ENCODE data around the gene CFAP97D2.

The CFAP97D2 gene

DNA sequence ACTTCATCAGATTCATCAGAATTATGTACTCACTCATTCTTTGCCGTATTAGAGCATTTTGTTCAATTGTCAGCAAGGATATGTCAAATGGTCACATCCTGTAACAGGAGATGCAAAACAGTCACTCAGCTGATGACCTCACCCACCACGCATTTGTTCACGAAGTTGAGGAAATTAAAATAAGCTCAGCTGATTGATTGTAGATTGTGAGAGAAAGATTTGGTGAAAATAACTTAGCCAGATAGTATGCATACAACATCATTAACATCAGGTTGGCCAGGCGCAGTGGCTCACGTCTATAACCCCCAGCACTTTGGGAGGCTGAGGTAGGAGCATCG lies 33.1 kb downstream of the CFAP97D2 start:
- no peaks in the 10 kb centered on the region for H3K36me3 ChIP-seq (ENCODE audit: insufficient read depth, insufficient read length, low read length)
- peaks cover 9% of the 10 kb centered on the region; the same call in 1 of the 2 replicates for H3K9me3 ChIP-seq (ENCODE audit: insufficient read depth, low read length)
- no peak overlapping the region for H3K9ac ChIP-seq (ENCODE audit: insufficient read length, low read depth)
- H3K4me1 ChIP-seq (ENCODE audit: insufficient read depth, insufficient read length): no peaks in the 10 kb centered on the region
- no peak for DNase-seq (ENCODE audit: low read depth, low spot score)
- TF ChIP-seq YY1 (IDR thresholded peaks at IDR 0.05; ENCODE audit: insufficient read depth, insufficient read length) (no peak), ZNF274 (IDR thresholded peaks at IDR 0.05; ENCODE audit: low read depth, low read length) (no peak), SUZ12 (IDR thresholded peaks at IDR 0.05; ENCODE audit: extremely low read depth, insufficient read depth, insufficient read length) (no peak)
- H3K27me3 ChIP-seq (ENCODE audit: insufficient read depth, insufficient read length): no peaks in the 10 kb centered on the region
- no peak overlapping the region for H3K4me3 ChIP-seq (ENCODE audit: insufficient read length, low read depth)

DNA sequence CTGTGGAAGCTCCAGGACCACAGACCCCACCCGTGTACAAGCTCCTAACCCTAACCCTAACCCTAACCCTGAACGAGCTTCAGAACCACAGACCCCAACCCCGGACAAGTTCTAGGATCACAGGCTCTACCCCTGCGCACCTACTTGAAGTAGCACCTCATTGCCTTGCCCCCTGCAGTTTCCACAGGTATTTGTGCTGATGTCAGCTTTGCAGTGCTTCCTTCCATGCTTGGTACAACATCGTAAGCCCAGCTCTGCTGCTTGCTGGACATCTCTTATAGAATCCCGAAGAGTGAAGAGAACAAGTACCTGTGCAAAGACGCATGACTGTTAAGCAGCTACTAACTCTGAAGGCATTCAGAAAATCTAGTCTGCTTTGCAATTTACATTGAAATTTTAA lies 34.9 kb downstream of the CFAP97D2 start:
- TF ChIP-seq YY1 (IDR thresholded peaks at IDR 0.05; ENCODE audit: insufficient read depth, insufficient read length) (no peak), SUZ12 (IDR thresholded peaks at IDR 0.05; ENCODE audit: extremely low read depth, insufficient read depth, insufficient read length) (no peak), ZNF274 (IDR thresholded peaks at IDR 0.05; ENCODE audit: low read depth, low read length) (no peak)
- no peaks in the 10 kb centered on the region for H3K36me3 ChIP-seq (ENCODE audit: insufficient read depth, insufficient read length, low read length)
- H3K27me3 ChIP-seq (ENCODE audit: insufficient read depth, insufficient read length): no peaks in the 10 kb centered on the region
- H3K9ac ChIP-seq (ENCODE audit: insufficient read length, low read depth): no peak overlapping the region
- no peaks in the 10 kb centered on the region for H3K4me1 ChIP-seq (ENCODE audit: insufficient read depth, insufficient read length)
- no peaks in the 10 kb centered on the region for H3K9me3 ChIP-seq (ENCODE audit: insufficient read depth, low read length)
- H3K4me3 ChIP-seq (ENCODE audit: insufficient read length, low read depth): no peak overlapping the region
- no peak for DNase-seq (ENCODE audit: low read depth, low spot score)

GRCh38 chr13:114219392-114219791 lies 40.3 kb downstream of the CFAP97D2 start:
- TF ChIP-seq ZNF274 (IDR thresholded peaks at IDR 0.05; ENCODE audit: low read depth, low read length) (no peak), YY1 (IDR thresholded peaks at IDR 0.05; ENCODE audit: insufficient read depth, insufficient read length) (no peak)

DNA sequence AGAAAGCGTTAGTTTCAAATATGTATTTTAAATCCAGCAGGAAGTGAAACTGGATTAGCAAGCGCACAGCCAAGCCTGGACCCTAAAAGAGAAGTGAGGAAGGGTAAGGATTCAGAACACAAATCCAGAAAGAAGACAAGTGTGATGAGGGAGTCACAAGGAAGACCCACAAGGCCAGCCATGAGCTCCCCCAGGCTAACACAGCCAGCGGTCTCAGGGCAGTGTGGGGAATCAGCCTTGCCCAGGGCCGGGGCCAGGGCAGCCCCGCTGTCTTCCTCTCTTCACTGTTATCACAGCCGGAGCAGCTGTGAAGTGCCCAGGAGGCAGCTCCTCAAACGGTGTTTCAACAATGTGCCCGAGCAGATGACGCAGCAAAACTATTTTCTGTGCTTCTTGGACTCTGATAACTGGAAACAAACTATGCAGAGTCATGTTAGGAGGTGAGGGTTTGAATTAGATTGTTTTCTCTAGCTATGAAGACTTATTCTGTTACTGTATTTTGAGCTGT lies 43.5 kb downstream of the CFAP97D2 start:
- Histone ChIP-seq H3K9me3 (ENCODE audit: insufficient read depth, low read length) (no peaks in the 10 kb centered on the region), H3K36me3 (ENCODE audit: insufficient read depth, insufficient read length, low read length) (no peaks in the 10 kb centered on the region), H3K27me3 (ENCODE audit: insufficient read depth, insufficient read length) (no peaks in the 10 kb centered on the region), H3K4me1 (ENCODE audit: insufficient read depth, insufficient read length) (peaks cover 10% of the 10 kb centered on the region), H3K4me3 (ENCODE audit: insufficient read length, low read depth) (no peak overlapping the region), H3K9ac (ENCODE audit: insufficient read length, low read depth) (no peak overlapping the region)
- DNase-seq (ENCODE audit: low read depth, low spot score): no peak
- TF ChIP-seq ZNF274 (IDR thresholded peaks at IDR 0.05; ENCODE audit: low read depth, low read length): no peak
- TF ChIP-seq SUZ12 (IDR thresholded peaks at IDR 0.05; ENCODE audit: extremely low read depth, insufficient read depth, insufficient read length): no peak
- TF ChIP-seq YY1 (IDR thresholded peaks at IDR 0.05; ENCODE audit: insufficient read depth, insufficient read length): no peak

More at GRCh38 chr13:114219392-114219791, 40.3 kb downstream of the CFAP97D2 start:
- Histone ChIP-seq H3K9me3 (ENCODE audit: insufficient read depth, low read length) (no peaks in the 10 kb centered on the region), H3K4me1 (ENCODE audit: insufficient read depth, insufficient read length) (no peaks in the 10 kb centered on the region), H3K4me3 (ENCODE audit: insufficient read length, low read depth) (no peak overlapping the region), H3K36me3 (ENCODE audit: insufficient read depth, insufficient read length, low read length) (no peaks in the 10 kb centered on the region), H3K27me3 (ENCODE audit: insufficient read depth, insufficient read length) (no peaks in the 10 kb centered on the region), H3K9ac (ENCODE audit: insufficient read length, low read depth) (no peak overlapping the region)
- DNase-seq (ENCODE audit: low read depth, low spot score): no peak

GRCh38 chr13:114224201-114224600 lies 45.1 kb downstream of the CFAP97D2 start:
- Histone ChIP-seq H3K4me3 (ENCODE audit: insufficient read length, low read depth) (no peak overlapping the region), H3K9ac (ENCODE audit: insufficient read length, low read depth) (no peak overlapping the region), H3K4me1 (ENCODE audit: insufficient read depth, insufficient read length) (peaks cover 14% of the 10 kb centered on the region), H3K36me3 (ENCODE audit: insufficient read depth, insufficient read length, low read length) (no peaks in the 10 kb centered on the region), H3K27me3 (ENCODE audit: insufficient read depth, insufficient read length) (no peaks in the 10 kb centered on the region), H3K9me3 (ENCODE audit: insufficient read depth, low read length) (no peaks in the 10 kb centered on the region)
- DNase-seq (ENCODE audit: low read depth, low spot score): no peak
- no peak for TF ChIP-seq SUZ12 (IDR thresholded peaks at IDR 0.05; ENCODE audit: extremely low read depth, insufficient read depth, insufficient read length)
- no peak for TF ChIP-seq ZNF274 (IDR thresholded peaks at IDR 0.05; ENCODE audit: low read depth, low read length)
- TF ChIP-seq YY1 (IDR thresholded peaks at IDR 0.05; ENCODE audit: insufficient read depth, insufficient read length): no peak

DNA sequence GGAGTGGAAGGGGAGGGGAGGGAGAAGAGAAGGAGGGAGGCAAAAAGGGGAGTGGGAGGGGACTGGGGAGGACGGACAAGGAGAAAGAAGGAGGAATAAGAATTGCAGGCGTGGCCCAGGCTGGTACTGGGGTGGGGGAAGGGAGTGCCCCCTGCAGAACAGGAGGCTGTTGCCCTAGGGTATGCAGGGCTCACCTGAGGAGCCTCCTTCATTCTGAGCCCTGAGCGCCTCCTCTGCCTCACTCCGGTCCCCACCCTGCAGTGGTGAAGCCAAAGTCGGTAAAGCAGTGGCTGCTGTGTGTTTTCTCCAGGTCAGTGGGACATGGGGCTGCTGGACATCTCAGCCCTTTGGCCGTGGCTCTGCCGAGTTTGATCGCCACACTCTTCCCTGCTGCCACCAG lies 46.6 kb downstream of the CFAP97D2 start:
- DNase-seq (ENCODE audit: low read depth, low spot score): no peak
- Histone ChIP-seq H3K9ac (ENCODE audit: insufficient read length, low read depth) (no peak overlapping the region), H3K4me1 (ENCODE audit: insufficient read depth, insufficient read length) (peaks cover 14% of the 10 kb centered on the region), H3K9me3 (ENCODE audit: insufficient read depth, low read length) (no peaks in the 10 kb centered on the region), H3K36me3 (ENCODE audit: insufficient read depth, insufficient read length, low read length) (no peaks in the 10 kb centered on the region), H3K27me3 (ENCODE audit: insufficient read depth, insufficient read length) (no peaks in the 10 kb centered on the region), H3K4me3 (ENCODE audit: insufficient read length, low read depth) (no peak overlapping the region)
- TF ChIP-seq ZNF274 (IDR thresholded peaks at IDR 0.05; ENCODE audit: low read depth, low read length) (no peak), SUZ12 (IDR thresholded peaks at IDR 0.05; ENCODE audit: extremely low read depth, insufficient read depth, insufficient read length) (no peak), YY1 (IDR thresholded peaks at IDR 0.05; ENCODE audit: insufficient read depth, insufficient read length) (no peak)

DNA sequence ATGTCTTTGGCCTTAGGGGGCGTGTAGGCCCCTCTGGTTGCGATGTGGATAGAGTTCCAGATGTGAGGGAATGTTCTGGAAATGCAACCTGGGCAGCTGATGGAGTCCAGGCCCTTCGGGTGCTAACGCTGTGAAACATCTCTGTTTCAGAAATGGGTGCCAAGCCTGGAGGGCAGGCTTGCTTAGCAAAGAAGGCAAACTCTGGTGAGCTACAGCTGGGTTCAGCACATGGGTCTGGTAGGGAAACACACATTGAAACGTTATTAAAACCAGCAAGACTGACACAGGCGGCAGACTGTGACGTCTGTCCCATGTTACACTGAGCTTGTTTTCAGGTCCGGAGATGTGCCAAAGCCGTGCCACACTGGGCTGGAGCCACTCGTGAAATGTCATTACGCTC lies 47.0 kb downstream of the CFAP97D2 start:
- Histone ChIP-seq H3K9ac (ENCODE audit: insufficient read length, low read depth) (no peak overlapping the region), H3K27me3 (ENCODE audit: insufficient read depth, insufficient read length) (no peaks in the 10 kb centered on the region), H3K36me3 (ENCODE audit: insufficient read depth, insufficient read length, low read length) (no peaks in the 10 kb centered on the region), H3K9me3 (ENCODE audit: insufficient read depth, low read length) (no peaks in the 10 kb centered on the region), H3K4me1 (ENCODE audit: insufficient read depth, insufficient read length) (peaks cover 14% of the 10 kb centered on the region), H3K4me3 (ENCODE audit: insufficient read length, low read depth) (no peak overlapping the region)
- DNase-seq (ENCODE audit: low read depth, low spot score): no peak
- no peak for TF ChIP-seq SUZ12 (IDR thresholded peaks at IDR 0.05; ENCODE audit: extremely low read depth, insufficient read depth, insufficient read length)
- no peak for TF ChIP-seq YY1 (IDR thresholded peaks at IDR 0.05; ENCODE audit: insufficient read depth, insufficient read length)
- TF ChIP-seq ZNF274 (IDR thresholded peaks at IDR 0.05; ENCODE audit: low read depth, low read length): no peak
